Renal cortical epithelial cell (primary cell): Measurements from ENCODE around the gene ANKLE1. TPM values are rescaled to one million over a fixed set of nuclear protein-coding genes. Genes with fewer than 3 reads are reported as not detected.
"Not testable (repeated sequence)": the region's sequence is repeated elsewhere in the genome, so short reads cannot be mapped to it uniquely, and the experiment has no call there.

Experiments
- DNase-seq: peaks from one replicate; pipeline ENCODE4 v3.0.0-alpha.2; 2011; ENCODE audit warnings: low read depth
- total RNA-seq: library from RNA; depleted of rRNA; stranded (reverse); fragments of >200 nt; gene quantifications from 2 replicates; pipeline ENCODE4 v1.2.3, GENCODE V29; 2014

Gene ANKLE1
- total RNA-seq, 1 donor from 2014 or later: 1.1 TPM

DNA sequence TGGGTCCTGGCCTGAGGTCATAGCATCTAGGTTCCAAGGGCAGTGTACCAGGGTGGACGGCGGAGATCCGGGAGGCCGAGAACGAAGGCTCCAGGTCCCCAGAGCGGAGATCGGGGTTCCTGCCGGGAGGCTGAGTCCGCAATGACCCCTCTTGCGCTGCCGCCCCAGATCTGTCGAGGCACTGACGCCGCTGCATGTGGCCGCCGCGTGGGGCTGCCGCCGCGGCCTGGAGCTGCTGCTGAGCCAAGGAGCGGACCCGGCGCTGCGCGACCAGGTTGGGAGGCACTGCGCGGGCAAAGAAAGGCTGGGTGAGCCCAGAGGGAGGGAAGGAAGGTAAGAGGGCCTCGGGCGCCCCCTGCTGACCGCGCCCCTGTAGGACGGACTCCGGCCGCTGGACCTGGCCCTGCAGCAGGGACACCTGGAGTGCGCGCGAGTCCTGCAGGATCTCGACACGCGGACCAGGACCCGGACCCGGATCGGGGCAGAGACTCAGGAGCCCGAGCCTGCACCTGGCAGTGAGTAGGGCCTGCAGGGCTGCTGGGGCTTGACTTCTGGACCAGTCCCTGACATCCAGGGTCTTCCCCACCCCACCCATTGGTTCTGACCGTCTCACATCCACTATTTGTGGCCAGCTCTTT is 906 bp downstream of the ANKLE1 start:
- DNase-seq: peak; percentile 38

DNA sequence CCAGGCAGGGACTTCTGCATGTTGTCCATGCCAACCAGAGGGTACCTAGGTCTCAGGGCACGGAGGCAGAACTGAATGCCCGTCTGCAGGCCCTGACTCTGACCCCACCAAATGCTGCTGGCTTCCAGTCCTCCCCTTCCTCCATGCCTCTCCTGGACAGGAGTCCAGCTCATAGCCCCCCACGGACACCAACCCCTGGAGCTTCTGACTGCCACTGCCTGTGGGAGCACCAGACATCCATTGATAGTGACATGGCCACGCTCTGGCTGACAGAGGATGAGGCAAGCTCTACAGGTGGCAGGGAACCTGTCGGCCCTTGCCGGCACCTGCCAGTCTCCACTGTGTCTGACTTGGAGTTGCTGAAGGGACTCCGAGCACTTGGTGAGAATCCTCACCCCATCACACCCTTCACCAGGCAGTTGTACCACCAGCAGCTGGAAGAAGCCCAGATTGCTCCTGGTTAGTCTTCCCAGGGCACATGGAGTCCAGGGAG is 1.8 kb downstream of the ANKLE1 start:
- no peak for DNase-seq

DNA sequence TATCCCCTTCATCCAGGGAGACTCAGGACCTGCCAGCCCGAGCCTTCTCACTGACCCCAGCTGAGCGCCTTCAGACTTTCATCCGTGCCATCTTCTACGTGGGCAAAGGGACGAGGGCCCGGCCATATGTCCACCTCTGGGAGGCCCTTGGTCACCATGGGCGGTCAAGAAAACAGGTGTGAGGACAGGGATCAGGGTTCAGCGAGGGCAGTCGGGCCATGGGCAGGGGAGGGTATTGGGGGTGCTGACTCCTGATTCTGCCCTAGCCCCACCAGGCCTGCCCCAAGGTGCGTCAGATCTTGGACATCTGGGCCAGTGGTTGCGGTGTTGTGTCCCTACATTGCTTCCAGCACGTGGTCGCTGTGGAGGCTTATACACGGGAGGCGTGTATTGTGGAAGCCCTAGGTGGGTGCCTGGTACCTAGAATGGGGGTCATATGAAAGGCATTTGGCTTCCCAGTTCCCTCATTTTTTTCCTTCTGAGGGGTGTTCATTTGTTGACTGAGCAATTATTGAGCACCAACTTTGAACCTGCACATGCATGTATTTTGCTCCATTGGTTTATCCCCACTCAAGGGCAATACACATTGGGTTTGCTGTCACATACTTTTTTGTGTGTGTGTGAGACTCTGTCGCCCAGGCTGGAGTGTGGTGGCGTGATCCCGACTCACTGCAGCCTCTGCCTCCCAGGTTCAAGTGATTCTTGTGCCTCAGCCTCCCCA is 3.9 kb downstream of the ANKLE1 start:
- DNase-seq: no peak

DNA sequence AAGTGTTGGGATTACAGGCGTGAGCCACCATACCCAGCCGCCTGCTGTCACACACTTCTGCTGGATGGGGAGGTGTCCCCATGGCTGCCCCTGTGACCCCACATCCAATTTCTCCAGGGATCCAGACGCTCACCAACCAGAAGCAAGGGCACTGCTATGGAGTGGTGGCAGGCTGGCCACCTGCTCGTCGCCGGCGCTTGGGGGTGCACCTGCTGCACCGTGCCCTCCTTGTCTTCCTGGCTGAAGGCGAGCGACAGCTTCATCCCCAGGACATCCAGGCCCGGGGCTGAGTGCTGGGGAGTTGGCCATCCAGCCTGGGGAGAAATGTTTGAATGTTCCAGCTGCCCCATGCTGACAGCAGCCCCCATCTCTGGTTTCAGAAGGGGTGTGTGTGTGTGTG is 4.6 kb downstream of the ANKLE1 start:
- no peak for DNase-seq

DNA sequence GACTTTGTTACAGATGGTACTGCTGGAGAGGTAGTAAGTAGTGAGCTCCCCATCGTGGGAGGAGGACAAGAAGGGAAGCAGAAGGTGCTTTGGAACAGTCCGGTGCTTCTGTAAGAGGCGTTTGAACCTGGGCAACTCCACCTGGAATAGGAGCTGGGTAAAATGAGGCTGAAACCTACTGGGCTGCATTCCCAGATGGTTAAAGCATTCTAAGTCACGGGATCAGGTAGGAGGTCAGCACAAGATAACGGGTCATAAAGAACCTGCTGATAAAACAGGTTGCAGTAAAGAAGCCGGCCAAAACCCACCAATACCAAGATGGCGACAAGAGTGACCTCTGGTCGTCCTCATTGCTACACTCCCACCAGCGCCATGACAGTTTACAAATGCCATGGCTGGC is 5.1 kb downstream of the ANKLE1 start:
- DNase-seq: no peak

DNA sequence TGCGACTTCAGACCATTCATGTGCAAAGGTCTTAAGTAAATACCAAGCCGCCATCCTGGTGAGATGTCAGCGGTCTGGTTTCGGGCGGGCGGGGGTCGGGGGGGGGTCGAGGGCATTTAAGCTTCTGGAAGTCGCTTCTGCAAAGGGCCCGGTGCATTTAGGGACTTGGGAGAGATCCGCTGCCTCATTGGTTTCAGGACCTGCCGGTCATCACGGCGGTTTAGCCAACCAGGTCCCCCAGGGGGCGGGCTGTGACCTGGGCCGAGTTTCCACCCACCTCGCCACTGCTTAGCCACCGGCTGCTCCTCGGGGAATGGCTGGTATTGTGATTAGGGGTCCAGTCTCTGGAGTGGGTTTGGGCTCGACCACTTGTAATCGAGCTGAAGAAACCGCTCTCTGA is 7.8 kb downstream of the ANKLE1 start:
- DNase-seq: peak; percentile 81

DNA sequence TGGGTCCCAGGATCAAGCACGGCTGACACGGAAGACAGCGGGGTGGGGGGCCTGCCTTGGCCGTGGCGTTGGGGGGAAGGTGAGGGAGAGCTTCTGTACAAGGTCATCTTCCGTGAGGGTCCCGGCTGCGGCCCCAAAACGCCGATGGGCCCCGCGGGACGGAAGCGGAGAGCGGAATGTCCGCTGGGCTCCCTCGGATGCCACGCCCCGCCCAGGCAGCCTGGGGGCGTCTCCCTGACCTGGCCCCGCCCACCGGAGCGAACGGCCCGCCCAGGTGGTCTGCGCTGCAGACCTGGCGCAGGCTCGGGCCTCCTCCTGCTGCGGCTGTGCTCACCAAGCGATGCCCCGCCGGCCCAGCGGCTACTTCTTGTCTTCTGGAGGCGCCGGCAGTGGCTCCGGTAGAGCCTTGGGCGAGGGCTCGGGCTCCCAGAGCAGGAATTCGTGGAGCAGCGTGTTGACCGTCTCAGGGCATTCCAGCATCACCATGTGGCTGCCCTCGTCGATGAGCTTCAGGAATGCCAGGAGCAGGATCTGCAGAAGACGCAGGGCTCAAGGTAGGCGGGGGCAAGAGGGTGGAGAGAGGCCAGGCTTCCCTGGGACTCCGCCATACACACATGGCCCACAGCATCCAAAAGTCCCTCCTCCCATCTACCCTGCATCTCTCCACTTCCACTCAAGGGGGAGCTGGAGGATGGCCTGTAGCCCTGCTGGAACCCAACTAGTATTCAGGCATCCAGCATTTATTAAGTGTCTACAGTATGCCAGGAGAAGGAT is 10.8 kb downstream of the ANKLE1 start:
- peak; percentile 76 for DNase-seq

DNA sequence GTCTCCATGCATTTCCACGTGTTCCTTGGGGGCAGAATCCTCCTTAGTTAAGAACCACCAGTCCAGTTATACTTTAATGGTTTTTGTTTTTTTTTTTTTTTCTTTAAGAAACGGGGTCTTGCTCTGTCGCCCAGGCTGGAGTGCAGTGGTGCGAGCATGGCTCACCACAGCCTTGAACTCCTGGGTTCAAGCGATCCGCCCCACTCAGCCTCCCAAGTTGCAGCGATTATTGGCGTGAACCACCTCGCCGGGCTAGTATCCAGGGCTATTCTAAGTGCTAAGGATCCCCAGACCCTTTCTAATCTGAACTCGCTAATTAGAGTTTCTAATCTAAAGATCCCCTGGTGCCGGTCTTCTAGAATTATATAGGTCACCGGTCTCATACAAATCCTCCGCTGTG is 11.9 kb downstream of the ANKLE1 start:
- no peak for DNase-seq

DNA sequence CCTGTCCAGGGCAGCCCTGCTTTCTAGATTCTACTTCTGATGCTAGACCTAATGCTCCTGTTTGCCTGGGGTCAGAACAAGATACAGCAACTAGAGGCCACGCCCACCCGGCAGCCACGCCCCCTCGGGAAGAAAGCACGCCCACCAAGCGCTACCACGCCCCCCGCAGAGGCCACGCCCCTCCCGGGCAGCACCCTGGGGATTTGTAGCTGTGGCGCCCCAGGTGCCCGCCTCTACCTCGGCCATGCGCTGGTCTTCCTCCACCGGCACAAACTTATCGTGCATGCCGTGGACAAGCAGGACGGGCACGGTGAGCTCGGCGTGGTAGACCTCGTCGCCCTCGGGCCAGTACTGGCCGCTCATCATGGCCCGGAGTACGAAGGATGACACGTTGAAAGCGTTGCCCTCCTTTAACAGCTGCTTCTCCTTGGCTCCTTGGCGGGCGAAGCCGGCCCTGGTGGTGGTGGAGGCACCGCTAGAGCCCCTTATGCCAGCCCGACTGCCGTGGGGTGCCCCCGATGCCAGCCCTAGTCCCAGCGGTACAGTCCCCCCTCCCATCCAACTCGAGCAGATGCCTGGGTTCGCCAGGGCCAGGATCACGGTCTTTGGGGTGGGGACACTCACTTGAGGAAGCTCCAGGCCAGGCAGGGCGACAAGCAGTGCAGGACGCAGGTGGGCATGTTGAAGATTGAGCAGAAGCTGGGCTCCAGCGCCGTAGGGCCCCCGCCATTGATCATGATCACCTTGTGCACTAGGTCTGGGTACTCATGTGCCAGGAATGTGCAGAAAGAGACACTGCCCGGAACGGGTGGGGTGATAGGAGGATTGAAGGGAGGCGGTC is 12.6 kb downstream of the ANKLE1 start:
- DNase-seq: no peak

DNA sequence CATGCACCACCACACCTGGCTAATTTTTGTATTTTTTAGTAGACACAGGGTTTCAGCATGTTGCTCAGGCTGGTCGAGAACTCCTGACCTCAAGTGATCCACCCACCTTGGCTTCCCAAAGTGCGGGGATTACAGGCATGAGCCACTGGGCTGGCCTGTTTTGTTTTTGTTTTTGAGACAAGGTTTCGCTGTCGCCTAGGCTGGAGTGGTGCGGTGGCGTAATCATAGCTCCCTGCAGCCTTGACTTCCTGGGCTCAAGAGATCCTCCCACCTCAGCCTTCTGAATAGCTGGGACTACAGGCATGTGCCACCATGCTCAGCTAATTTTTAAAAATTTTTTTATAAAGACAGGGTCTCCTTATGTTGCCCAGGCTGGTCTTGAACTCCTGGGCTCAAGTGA is 13.8 kb downstream of the ANKLE1 start:
- not testable (repeated sequence) for DNase-seq

DNA sequence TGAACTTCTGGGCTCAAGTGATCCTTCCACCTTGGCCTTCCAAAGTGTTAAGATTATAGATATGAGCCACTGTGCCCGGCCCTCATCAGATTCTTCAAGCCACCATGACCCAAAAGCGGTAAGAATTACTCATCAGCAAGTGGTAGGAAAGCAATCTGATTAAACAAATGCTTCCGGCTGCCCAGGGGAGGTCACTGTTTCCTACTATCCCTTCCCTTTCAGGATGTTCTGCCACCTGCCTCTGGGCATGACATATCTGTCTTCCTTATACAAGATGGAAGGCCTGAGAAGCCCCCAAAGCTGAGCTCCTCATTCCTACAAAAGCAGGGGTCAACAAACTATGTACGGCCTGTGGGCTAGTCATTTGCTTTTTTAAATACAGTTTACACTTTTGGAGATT is 14.6 kb downstream of the ANKLE1 start:
- DNase-seq: peak; percentile 65

DNA sequence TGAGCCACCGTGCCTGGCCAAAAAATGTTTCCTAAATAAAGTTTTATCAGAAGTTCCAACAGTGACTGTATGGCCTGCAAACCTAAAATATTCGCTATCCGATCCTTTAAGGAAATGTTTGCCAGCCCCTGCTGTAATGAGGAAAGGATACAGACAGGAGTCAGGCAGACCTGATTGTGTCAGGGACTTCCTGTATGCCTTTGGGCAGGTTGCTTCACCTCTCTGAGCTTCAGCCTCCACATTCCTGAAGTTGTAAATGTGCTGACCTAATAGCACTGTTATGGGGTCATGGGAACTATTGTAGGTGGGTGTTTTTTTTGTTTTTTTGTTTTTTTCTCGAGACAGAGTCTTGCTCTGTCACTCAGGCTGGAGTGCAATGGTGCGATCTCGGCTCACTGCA is 15.3 kb downstream of the ANKLE1 start:
- no peak for DNase-seq

DNA sequence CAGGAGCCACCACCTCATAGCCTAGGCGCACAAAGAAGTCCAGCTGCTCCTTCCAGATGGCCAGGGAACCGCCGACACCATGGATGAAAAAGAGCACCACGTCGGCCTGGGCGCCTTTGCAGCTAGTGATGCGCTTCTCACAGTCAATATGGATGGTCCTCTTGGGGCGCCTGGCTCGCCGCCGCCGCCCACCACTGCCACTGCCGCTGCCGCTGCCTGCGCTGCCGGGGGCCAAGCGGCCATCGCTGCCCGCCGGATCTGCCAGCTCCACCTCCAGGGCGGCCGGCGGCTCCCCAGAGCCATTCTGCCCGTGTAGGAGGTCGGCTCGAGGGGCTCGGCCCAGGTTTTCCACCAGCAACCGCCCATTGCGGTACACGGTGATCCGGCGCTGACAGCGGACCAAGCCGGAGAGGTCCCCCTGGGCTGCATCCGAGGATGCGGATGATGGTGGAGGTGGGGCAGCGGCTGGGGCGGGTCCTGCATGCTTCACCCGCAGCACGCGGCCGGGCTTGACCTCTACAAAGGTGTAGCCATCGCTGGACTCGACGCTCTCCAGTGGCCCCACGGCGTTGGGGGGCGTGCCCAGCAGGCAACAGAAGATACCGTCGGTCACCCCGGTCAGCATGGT is 19.4 kb downstream of the ANKLE1 start:
- no peak for DNase-seq

DNA sequence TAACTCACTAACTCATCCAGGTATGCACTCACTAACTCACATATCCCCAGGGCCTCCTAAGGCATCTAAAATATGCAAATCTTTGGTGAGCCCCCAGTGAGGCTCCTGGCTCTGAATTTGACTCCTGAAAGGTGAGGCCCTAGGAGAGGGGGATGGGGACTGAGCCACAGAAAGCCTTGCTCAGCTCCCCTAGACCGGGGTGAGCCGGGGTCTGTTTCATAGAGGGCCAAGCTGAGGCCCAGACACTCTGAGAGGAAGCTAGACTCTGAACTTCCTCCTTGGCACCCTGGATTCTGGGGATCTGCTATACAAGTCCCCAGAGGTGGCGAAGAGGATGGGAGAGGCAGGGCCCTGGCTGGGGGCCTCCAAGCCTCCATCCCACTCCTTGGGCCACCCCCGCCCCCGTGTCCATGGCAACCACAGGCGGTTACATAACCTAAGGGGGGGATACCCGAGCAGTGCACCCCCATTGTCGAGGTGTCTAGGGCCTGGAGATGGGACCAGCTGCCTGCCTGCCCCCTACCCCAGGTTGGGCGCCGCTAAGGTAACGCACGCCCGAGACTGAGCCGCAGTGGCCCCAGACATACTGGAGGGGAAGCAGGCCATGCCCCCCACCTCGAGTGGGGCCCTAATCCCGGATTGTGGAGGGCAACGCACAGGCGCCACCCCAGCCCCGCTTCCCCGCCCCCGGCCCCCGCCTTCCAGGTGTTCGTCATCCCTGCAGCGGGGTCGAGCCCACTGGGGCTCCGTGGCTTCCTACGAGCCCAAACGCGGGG is 20.9 kb downstream of the ANKLE1 start:
- no peak for DNase-seq

DNA sequence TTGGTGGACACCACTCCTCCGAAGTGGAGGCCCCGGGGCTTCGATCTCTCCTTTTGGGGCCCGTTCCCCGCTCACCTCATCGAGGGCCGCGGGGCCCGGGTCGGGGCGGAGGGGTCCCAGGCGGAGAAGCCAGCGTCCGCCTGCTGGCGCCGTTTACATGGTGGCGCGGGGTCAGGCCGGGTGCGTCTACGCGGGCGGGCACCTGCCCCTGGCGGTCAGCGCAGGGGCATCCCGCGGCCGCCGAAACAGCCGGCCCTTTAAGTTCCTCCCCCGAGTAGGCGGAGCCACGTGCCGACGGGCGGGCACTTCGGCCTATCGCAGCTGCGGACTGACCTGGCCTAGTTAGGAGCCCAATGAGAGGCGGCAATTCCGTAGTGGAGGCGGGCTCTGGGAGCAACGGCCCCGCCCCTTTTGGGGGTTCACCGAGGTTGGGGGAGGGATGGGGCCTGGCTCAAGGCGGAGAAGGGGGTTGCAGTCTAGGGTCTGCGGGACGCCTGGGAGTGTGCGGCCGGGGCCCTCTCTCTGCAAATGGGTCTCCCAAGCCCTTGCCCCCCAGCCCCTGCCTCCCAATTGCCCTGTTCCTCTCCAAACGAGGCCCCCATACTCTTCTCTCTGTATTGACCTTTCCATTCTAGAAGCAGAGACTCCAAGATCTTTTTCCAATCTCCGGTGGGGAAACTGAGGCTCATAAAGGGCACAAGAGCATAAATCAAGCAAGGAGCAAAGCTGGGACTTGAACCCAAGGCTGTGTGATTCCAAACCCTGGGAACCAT is 21.7 kb downstream of the ANKLE1 start, which contains the start of gene ABHD8:
ABHD8 (minus strand) TSS at position 259 of the 773 bp plus-strand sequence. CDS start 1,809 bp downstream, outside the sequence.
- DNase-seq: peak; percentile 87

DNA sequence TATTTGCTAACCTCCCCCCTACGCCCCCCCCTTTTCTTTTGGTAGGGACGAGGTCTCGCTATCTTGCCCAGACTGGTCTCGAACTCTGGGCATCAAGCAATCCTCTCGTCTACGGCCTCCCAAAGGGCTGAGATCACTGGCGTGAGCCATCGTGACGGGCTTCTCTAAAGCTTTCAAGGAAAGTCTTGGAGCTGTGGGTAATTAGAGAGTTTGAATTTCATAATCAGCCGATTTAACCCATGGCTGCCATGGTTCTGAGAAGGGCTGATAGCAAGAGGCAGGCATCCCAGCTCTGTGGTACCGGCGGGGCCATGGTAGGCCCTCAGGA is 22.2 kb downstream of the ANKLE1 start:
- no peak for DNase-seq

DNA sequence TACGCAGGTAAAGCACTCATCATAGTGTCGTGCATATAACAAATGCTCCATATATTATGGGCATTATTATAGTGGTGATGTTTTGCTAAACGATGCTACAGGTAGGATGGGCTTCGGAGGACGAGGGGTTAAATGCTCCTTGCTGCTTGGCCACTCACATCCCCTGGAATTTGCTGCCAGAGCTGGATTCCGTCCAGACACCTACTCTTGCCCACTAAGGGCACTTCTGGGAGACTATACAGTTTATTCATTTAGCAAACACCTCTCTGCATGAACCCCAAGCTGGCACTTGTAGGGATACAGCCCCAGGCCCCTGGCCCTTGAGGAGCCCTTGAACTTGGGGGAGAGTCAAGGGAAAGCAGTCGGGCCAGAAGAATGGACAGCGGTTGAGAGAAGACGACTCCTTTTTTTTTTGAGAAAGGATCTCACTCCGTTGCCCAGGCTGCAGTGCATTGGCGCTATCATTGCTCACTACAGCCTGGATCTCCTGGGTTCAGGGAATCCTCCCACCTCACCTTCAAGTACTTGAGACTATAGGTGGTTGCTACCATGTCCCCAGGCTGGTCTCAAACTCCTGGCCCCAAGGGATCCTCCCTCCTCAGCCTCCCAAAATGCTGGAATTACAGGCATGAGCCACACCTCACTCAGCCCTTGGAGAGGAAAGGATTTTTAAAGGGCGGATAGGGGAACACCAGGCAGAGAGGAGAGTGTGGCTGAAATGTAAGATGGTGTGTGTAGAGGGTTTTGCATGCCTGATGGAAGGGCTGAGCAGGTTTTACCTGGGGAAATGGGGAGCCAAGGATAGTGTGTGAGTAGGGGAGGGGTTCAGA is 22.9 kb downstream of the ANKLE1 start:
- no peak for DNase-seq

DNA sequence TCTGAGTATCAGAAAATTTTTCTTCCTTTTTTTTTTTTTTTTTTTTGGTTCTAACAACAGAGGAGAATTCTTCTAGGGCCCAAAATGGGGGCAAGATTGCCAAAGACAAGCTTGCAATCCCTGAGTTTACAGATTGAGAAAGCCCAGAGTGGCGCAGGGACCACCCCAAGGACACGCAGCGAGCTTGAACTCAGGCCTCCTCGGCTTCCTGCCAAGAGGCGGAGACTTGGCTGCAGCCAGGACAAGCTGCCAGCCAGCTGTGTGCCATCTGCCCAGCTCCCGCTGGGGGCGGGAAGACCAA is 23.5 kb downstream of the ANKLE1 start:
- no peak for DNase-seq
